Measurements from ENCODE around the gene GRM4.

- TF ChIP-seq CTCF (conservative IDR thresholded peaks at IDR 0.05; ENCODE audit: low read depth, low read length): no peak
- TF ChIP-seq EZH2 (IDR thresholded peaks at IDR 0.05; ENCODE audit: borderline replicate concordance, low read depth, low read length, poor library complexity, severe bottlenecking): no peak
These were observed 164.0 kb downstream of the GRM4 start for GRCh38 chr6:33981861-33982260.
